Fibroblast of the aortic adventitia (primary cell): ENCODE measurements around the gene DEPDC5. TPM values are rescaled to one million over a fixed set of nuclear protein-coding genes. Genes with fewer than 3 reads are reported as not detected.
A peak's percentile ranks its signal among the peaks of the same experiment; 100 is the strongest.

Experiments used
- DNase-seq: peaks from one replicate; pipeline ENCODE4 v3.0.0-alpha.2; 2010; ENCODE audit warnings: low read depth
- H3K4me3 ChIP-seq: 2 replicates; pipeline ENCODE4 v1.5.1; 2011; ENCODE audit warnings: low read depth, mild to moderate bottlenecking, control low read depth, low read length, moderate library complexity
- CTCF ChIP-seq: IDR thresholded peaks from 2 replicates; pipeline ENCODE4 v1.5.1; 2011; ENCODE audit warnings: mild to moderate bottlenecking, low read length, control low read depth, inconsistent platforms; ENCODE audit not compliant: insufficient read depth
- total RNA-seq: library from RNA; depleted of rRNA; stranded (reverse); fragments of >200 nt; gene quantifications from 2 replicates; pipeline ENCODE4 v1.2.3, GENCODE V29; 2012; ENCODE audit warnings: low replicate concordance

DEPDC5 gene
- total RNA-seq, 1 donor, result 17.7 TPM

- TF ChIP-seq CTCF, result no peak
- DNase-seq, result no peak
- H3K4me3 ChIP-seq, result no peak overlapping the region
These were observed 194.2 kb downstream of the DEPDC5 start for GRCh38 chr22:31948002-31948401.

GRCh38 chr22:31950226-31950625 is 196.4 kb downstream of the DEPDC5 start:
- no peak for TF ChIP-seq CTCF
- peak; percentile 45 for DNase-seq
- no peak overlapping the region for H3K4me3 ChIP-seq

GRCh38 chr22:31951194-31952093 is 197.6 kb downstream of the DEPDC5 start:
- peak overlapping the region; percentile 11 for H3K4me3 ChIP-seq
- TF ChIP-seq CTCF, result no peak
- no peak for DNase-seq

- DNase-seq, result no peak
- H3K4me3 ChIP-seq, result no peak overlapping the region
- TF ChIP-seq CTCF, result no peak
These were observed 198.2 kb downstream of the DEPDC5 start for GRCh38 chr22:31952094-31952401.

GRCh38 chr22:31952472-31952871 is 198.7 kb downstream of the DEPDC5 start:
- H3K4me3 ChIP-seq, result no peak overlapping the region
- TF ChIP-seq CTCF, result no peak
- peak; percentile 92 for DNase-seq

GRCh38 chr22:31953261-31953660 is 199.4 kb downstream of the DEPDC5 start:
- no peak for DNase-seq
- TF ChIP-seq CTCF, result no peak

More at GRCh38 chr22:31953261-31953660, 199.4 kb downstream of the DEPDC5 start:
- H3K4me3 ChIP-seq, result no peak overlapping the region
